ENCODE results near the gene CDKN3. TPM values are rescaled to one million over a fixed set of nuclear protein-coding genes. Genes with fewer than 3 reads are reported as not detected.

Gene CDKN3
- polyA plus RNA-seq, 3 donors = 0.45 to 1.8 (median 0.65) TPM

- Mint-ChIP-seq H3K4me1 (peaks cover 20% of the 10 kb centered on the region), H3K4me3 (no peak overlapping the region), H3K27me3 (ENCODE audit: low read depth in 3 of 3) (peaks cover 0 to 3% (median 0%) of the 10 kb centered on the region in 3 donors), H3K36me3 (no peaks in the 10 kb centered on the region), H3K27ac (no peak overlapping the region), H3K9me3 (peaks cover 0 to 1% (median 0%) of the 10 kb centered on the region in 7 donors)
- no peak overlapping the region for H3K9ac ChIP-seq (ENCODE audit: insufficient read depth, low read length, poor library complexity, severe bottlenecking)
- WGBS (ENCODE audit: insufficient coverage) = no CpG with 5 or more reads among the region's 2 CpGs
- H3K9me3 ChIP-seq (replicated peaks in 1 of 2; ENCODE audit: control insufficient read depth in 1 of 2, insufficient read depth in 1 of 2, low read length in 2 of 2) = no peaks in the 10 kb centered on the region
- DNase-seq = no peak
- no peaks in the 10 kb centered on the region for H3K79me2 ChIP-seq (ENCODE audit: insufficient read depth, low read length)
- H2AFZ ChIP-seq (ENCODE audit: insufficient read depth, low read depth, low read length, poor library complexity, severe bottlenecking) = no peak overlapping the region
- H3K27ac ChIP-seq (ENCODE audit: low read depth in 1 of 2, low read length in 2 of 2) = no peak overlapping the region
- TF ChIP-seq, protein P1, sequence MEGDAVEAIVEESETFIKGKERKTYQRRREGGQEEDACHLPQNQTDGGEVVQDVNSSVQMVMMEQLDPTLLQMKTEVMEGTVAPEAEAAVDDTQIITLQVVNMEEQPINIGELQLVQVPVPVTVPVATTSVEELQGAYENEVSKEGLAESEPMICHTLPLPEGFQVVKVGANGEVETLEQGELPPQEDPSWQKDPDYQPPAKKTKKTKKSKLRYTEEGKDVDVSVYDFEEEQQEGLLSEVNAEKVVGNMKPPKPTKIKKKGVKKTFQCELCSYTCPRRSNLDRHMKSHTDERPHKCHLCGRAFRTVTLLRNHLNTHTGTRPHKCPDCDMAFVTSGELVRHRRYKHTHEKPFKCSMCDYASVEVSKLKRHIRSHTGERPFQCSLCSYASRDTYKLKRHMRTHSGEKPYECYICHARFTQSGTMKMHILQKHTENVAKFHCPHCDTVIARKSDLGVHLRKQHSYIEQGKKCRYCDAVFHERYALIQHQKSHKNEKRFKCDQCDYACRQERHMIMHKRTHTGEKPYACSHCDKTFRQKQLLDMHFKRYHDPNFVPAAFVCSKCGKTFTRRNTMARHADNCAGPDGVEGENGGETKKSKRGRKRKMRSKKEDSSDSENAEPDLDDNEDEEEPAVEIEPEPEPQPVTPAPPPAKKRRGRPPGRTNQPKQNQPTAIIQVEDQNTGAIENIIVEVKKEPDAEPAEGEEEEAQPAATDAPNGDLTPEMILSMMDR (IDR thresholded peaks at IDR 0.05) = no peak
- no peak overlapping the region for H3K4me3 ChIP-seq (replicated peaks in 1 of 3; ENCODE audit: low read depth in 2 of 3, low read length in 3 of 3)
- H3K4me2 ChIP-seq (replicated peaks; ENCODE audit: extremely low read depth, low read length, poor library complexity, severe bottlenecking) = no peak overlapping the region
- no peaks in the 10 kb centered on the region for H3K27me3 ChIP-seq (ENCODE audit: control insufficient read depth in 2 of 2, insufficient read depth in 2 of 2, low read length in 2 of 2)
- no peaks in the 10 kb centered on the region for H4K20me1 ChIP-seq (ENCODE audit: insufficient read depth, low read length)
- H3K4me1 ChIP-seq (ENCODE audit: control insufficient read depth in 1 of 2, insufficient read depth in 2 of 2, low read length in 2 of 2) = peaks cover 14 to 15% of the 10 kb centered on the region in 2 donors
- no peaks in the 10 kb centered on the region for H3K36me3 ChIP-seq (replicated peaks in 1 of 2; ENCODE audit: control insufficient read depth in 1 of 2, insufficient read depth in 2 of 2, low read length in 2 of 2)
- intact Hi-C loops (cut with micrococcal nuclease) = no loop called here
Measured at GRCh38 chr14:54355698-54356097, 41.1 kb upstream of the CDKN3 start.

GRCh38 chr14:54356172-54356571 lies 40.6 kb upstream of the CDKN3 start:
- Histone ChIP-seq H3K9ac (ENCODE audit: insufficient read depth, low read length, poor library complexity, severe bottlenecking) (no peak overlapping the region), H3K27me3 (ENCODE audit: control insufficient read depth in 2 of 2, insufficient read depth in 2 of 2, low read length in 2 of 2) (no peaks in the 10 kb centered on the region), H3K9me3 (replicated peaks in 1 of 2; ENCODE audit: control insufficient read depth in 1 of 2, insufficient read depth in 1 of 2, low read length in 2 of 2) (no peaks in the 10 kb centered on the region), H3K4me1 (ENCODE audit: control insufficient read depth in 1 of 2, insufficient read depth in 2 of 2, low read length in 2 of 2) (peaks cover 14 to 15% of the 10 kb centered on the region in 2 donors), H3K4me2 (replicated peaks; ENCODE audit: extremely low read depth, low read length, poor library complexity, severe bottlenecking) (no peak overlapping the region), H3K27ac (ENCODE audit: low read depth in 1 of 2, low read length in 2 of 2) (no peak overlapping the region), H2AFZ (ENCODE audit: insufficient read depth, low read depth, low read length, poor library complexity, severe bottlenecking) (no peak overlapping the region), H3K79me2 (ENCODE audit: insufficient read depth, low read length) (no peaks in the 10 kb centered on the region), H3K4me3 (replicated peaks in 1 of 3; ENCODE audit: low read depth in 2 of 3, low read length in 3 of 3) (no peak overlapping the region), H4K20me1 (ENCODE audit: insufficient read depth, low read length) (no peaks in the 10 kb centered on the region), H3K36me3 (replicated peaks in 1 of 2; ENCODE audit: control insufficient read depth in 1 of 2, insufficient read depth in 2 of 2, low read length in 2 of 2) (no peaks in the 10 kb centered on the region)
- Mint-ChIP-seq H3K9me3 (peaks cover 0 to 1% (median 0%) of the 10 kb centered on the region in 7 donors), H3K4me3 (no peak overlapping the region), H3K27me3 (ENCODE audit: low read depth in 3 of 3) (peaks cover 0 to 3% (median 0%) of the 10 kb centered on the region in 3 donors), H3K27ac (no peak overlapping the region), H3K4me1 (peaks cover 20% of the 10 kb centered on the region), H3K36me3 (no peaks in the 10 kb centered on the region)
- 79% methylated on average over 2 of the region's 3 CpGs for WGBS (ENCODE audit: insufficient coverage)
- no peak for DNase-seq
- intact Hi-C loops (cut with micrococcal nuclease) = no loop called here
- TF ChIP-seq, protein P1 (IDR thresholded peaks at IDR 0.05) = no peak
